H9 (cell line): ENCODE measurements around the gene TPSAB1. TPM values are rescaled to one million over a fixed set of nuclear protein-coding genes. Genes with fewer than 3 reads are reported as not detected.
A peak's percentile ranks its signal among the peaks of the same experiment; 100 is the strongest.

Experiments used
- DNase-seq: peaks from one replicate; pipeline ENCODE4 v3.0.0-alpha.2; 2017
- H2AFZ ChIP-seq: one replicate; pipeline ENCODE4 v1.6.1; 2013; ENCODE audit warnings: mild to moderate bottlenecking, low read length, control low read depth, moderate library complexity
- H2AK5ac ChIP-seq: 2 replicates; pipeline ENCODE4 v1.6.1; 2013; ENCODE audit warnings: low read length, control low read depth, mixed read lengths; ENCODE audit not compliant: insufficient read length
- H2BK120ac ChIP-seq: one replicate; pipeline ENCODE4 v1.6.1; 2013; ENCODE audit warnings: low read depth, mild to moderate bottlenecking, low read length, control low read depth, inconsistent platforms; ENCODE audit not compliant: poor library complexity, severe bottlenecking
- H2BK12ac ChIP-seq: 2 replicates; pipeline ENCODE4 v1.6.1; 2013; ENCODE audit warnings: low read length, control low read depth, mixed read lengths, low read depth; ENCODE audit not compliant: insufficient read length
- H2BK15ac ChIP-seq: 2 replicates; pipeline ENCODE4 v1.6.1; 2013; ENCODE audit warnings: low read depth, low read length, control low read depth
- H2BK20ac ChIP-seq: one replicate; pipeline ENCODE4 v1.6.1; 2013; ENCODE audit warnings: low read depth, mild to moderate bottlenecking, low read length, control low read depth, inconsistent platforms; ENCODE audit not compliant: poor library complexity, severe bottlenecking
- H2BK5ac ChIP-seq: 2 replicates; pipeline ENCODE4 v1.6.1; 2013; ENCODE audit warnings: low read length, control low read depth, mixed read lengths; ENCODE audit not compliant: insufficient read length
- H3K14ac ChIP-seq: 2 replicates; pipeline ENCODE4 v1.6.1; 2013; ENCODE audit warnings: low read length, control low read depth; ENCODE audit not compliant: insufficient read depth
- H3K18ac ChIP-seq: 2 replicates; pipeline ENCODE4 v1.6.1; 2013; ENCODE audit warnings: low read depth, mild to moderate bottlenecking, mixed read lengths, low read length, control low read depth; ENCODE audit not compliant: insufficient read length
- H3K23ac ChIP-seq: 2 replicates; pipeline ENCODE4 v1.6.1; 2013; ENCODE audit warnings: low read length, control low read depth, mixed read lengths, low read depth; ENCODE audit not compliant: insufficient read length
- H3K23me2 ChIP-seq: 2 replicates; pipeline ENCODE4 v1.6.1; 2013; ENCODE audit warnings: low read depth, mild to moderate bottlenecking, mixed read lengths, low read length, control low read depth; ENCODE audit not compliant: insufficient read length, poor library complexity, severe bottlenecking
- H3K27ac ChIP-seq: 2 replicates; pipeline ENCODE4 v1.5.1; 2013; ENCODE audit warnings: low read length, control low read depth, mixed read lengths, low read depth; ENCODE audit not compliant: insufficient read length
- H3K27me3 ChIP-seq: 2 replicates; pipeline ENCODE4 v1.6.1; 2013; ENCODE audit warnings: low read length, control low read depth, inconsistent platforms; ENCODE audit not compliant: insufficient read depth
- H3K4ac ChIP-seq: 2 replicates; pipeline ENCODE4 v1.6.1; 2013; ENCODE audit warnings: low read depth, mild to moderate bottlenecking, control low read depth, inconsistent platforms, low read length, moderate library complexity
- H3K4me1 ChIP-seq: 2 replicates; pipeline ENCODE4 v1.6.1; 2013; ENCODE audit warnings: low read length, control low read depth, inconsistent platforms; ENCODE audit not compliant: insufficient read depth
- H3K4me2 ChIP-seq: 2 replicates; pipeline ENCODE4 v1.6.1; 2013; ENCODE audit warnings: low read length, control low read depth, mixed read lengths; ENCODE audit not compliant: insufficient read length, insufficient read depth
- H3K56ac ChIP-seq: 2 replicates; pipeline ENCODE4 v1.6.1; 2013; ENCODE audit warnings: low read depth, mild to moderate bottlenecking, mixed read lengths, low read length, control low read depth; ENCODE audit not compliant: insufficient read length
- H3K79me1 ChIP-seq: 2 replicates; pipeline ENCODE4 v1.6.1; 2013; ENCODE audit warnings: low read depth, mild to moderate bottlenecking, moderate library complexity, low read length, control low read depth, inconsistent platforms; ENCODE audit not compliant: insufficient read depth, poor library complexity, severe bottlenecking
- H3K79me2 ChIP-seq: 2 replicates; pipeline ENCODE4 v1.6.1; 2013; ENCODE audit warnings: low read length, control low read depth, inconsistent platforms; ENCODE audit not compliant: insufficient read depth
- H3K9ac ChIP-seq: 2 replicates; pipeline ENCODE4 v1.6.1; 2013; ENCODE audit warnings: low read length, control low read depth, mixed read lengths; ENCODE audit not compliant: insufficient read length; ENCODE audit errors: extremely low read depth
- H3K9me3 ChIP-seq: one replicate; pipeline ENCODE4 v1.6.1; 2013; ENCODE audit warnings: low read depth, low read length, inconsistent platforms; ENCODE audit not compliant: control insufficient read depth
- H3T11ph ChIP-seq: one replicate; pipeline ENCODE4 v1.6.1; 2013; ENCODE audit warnings: mild to moderate bottlenecking, low read length, control low read depth, inconsistent platforms
- H4K20me1 ChIP-seq: one replicate; pipeline ENCODE4 v1.6.1; 2013; ENCODE audit not compliant: control insufficient read depth, insufficient read length, insufficient read depth
- H4K5ac ChIP-seq: 2 replicates; pipeline ENCODE4 v1.6.1; 2013; ENCODE audit warnings: low read depth, mild to moderate bottlenecking, mixed read lengths, low read length, control low read depth; ENCODE audit not compliant: insufficient read length
- H4K8ac ChIP-seq: replicated peaks from 2 replicates; pipeline ENCODE4 v1.6.1; 2013; ENCODE audit warnings: low read length, control low read depth, mixed read lengths, low read depth; ENCODE audit not compliant: insufficient read length
- H4K91ac ChIP-seq: 2 replicates; pipeline ENCODE4 v1.6.1; 2013; ENCODE audit warnings: low read depth, mild to moderate bottlenecking, moderate library complexity, mixed read lengths, low read length, control low read depth; ENCODE audit not compliant: insufficient read length
- H3K27ac Mint-ChIP-seq, 3 experiments: 2 replicates in 2 of 3; 3 replicates in 1 of 3; pipeline ENCODE4 v1.8.0; 2020 to 2021; ENCODE audit warnings: mixed read lengths in 3 of 3, mild to moderate bottlenecking in 1 of 3, moderate library complexity in 1 of 3
- H3K27me3 Mint-ChIP-seq: 2 replicates; pipeline ENCODE4 v1.8.0; 2021; ENCODE audit warnings: low read depth, mild to moderate bottlenecking, moderate library complexity, mixed read lengths
- H3K36me3 Mint-ChIP-seq, 3 experiments: 2 replicates in 2 of 3; 3 replicates in 1 of 3; pipeline ENCODE4 v1.8.0; 2020 to 2021; ENCODE audit warnings: low read depth in 3 of 3, mixed read lengths in 3 of 3; ENCODE audit not compliant: insufficient read depth in 1 of 3
- H3K4me1 Mint-ChIP-seq, 2 experiments: 2 replicates each; pipeline ENCODE4 v1.8.0; 2020; ENCODE audit warnings: mixed read lengths in 2 of 2
- H3K4me3 Mint-ChIP-seq, 2 experiments: 2 replicates in 1 of 2; 3 replicates in 1 of 2; pipeline ENCODE4 v1.8.0; 2020 to 2021; ENCODE audit warnings: mild to moderate bottlenecking in 2 of 2, mixed read lengths in 2 of 2, moderate library complexity in 1 of 2
- H3K9me3 Mint-ChIP-seq, 2 experiments: 2 replicates in 1 of 2; 3 replicates in 1 of 2; pipeline ENCODE4 v1.8.0; 2020; ENCODE audit warnings: mild to moderate bottlenecking in 2 of 2, mixed read lengths in 2 of 2, moderate library complexity in 1 of 2
- WGBS: extraction: QIAGEN DNeasy Blood & Tissue Kit; methylation state at CpG from one replicate; pipeline ENCODE4 v1.1.7; 2013; ENCODE audit warnings: missing lambda C conversion rate, low lambda C conversion rate, mixed read lengths; ENCODE audit not compliant: insufficient read length; ENCODE audit errors: extremely low coverage; 5-methylcytosine and 5-hydroxymethylcytosine counted together
- total RNA-seq: library from RNA; stranded (reverse); gene quantifications from 2 replicates; pipeline ENCODE4 v1.2.1, GENCODE V29; 2021
- TF ChIP-seq, protein P1 (sequence below): fragments of 200-600 bp; sonication (generic); conservative IDR thresholded peaks from 3 replicates; pipeline ENCODE4 v1.8.0; 2021; ENCODE audit warnings: antibody characterized with exemption, mild to moderate bottlenecking

Gene TPSAB1
- total RNA-seq, 1 experiment from 2014 or later = not detected

DNA sequence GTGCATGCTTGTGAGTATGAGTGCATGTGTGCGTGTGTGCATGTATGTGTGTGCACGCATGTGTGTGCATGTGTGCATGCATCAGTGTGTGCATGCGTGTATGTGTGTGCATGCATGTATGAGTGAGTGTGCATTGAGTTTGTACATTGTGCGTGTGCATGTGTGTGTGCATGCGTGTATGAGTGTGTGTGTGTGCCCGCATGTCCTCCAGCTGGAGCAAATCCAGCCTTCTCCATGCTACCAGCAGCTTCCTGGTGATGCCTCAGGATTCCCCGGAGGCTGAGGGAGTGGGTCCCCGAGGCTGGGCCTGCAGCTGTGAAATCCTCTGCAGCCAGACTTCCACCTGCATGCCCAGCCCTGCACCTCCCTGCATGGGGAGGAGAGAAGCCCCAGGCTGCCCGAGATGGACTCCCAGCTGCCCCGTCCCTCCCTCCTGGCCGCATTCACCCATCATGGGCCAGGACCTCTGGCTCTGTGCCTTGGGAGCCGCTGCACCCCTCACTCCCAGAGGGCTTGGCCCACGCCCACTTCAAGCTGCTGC is 24.7 kb downstream of the TPSAB1 start:
- Mint-ChIP-seq H3K4me3 (no peak overlapping the region), H3K27ac (peak overlapping the region in 1 of 3 experiments; percentile 51; a peak in 1 of 7 replicates), H3K4me1 (peaks cover 3 to 9% of the 10 kb centered on the region in 2 experiments), H3K9me3 (peaks cover 11 to 19% of the 10 kb centered on the region in 2 experiments), H3K27me3 (peaks cover 35% of the 10 kb centered on the region), H3K36me3 (peaks cover 0 to 4% (median 2%) of the 10 kb centered on the region in 3 experiments; a peak in 3 of 7 replicates)
- Histone ChIP-seq H3K4me1 (no peaks in the 10 kb centered on the region; the same call in 1 of the 2 replicates), H2AFZ (no peak overlapping the region), H2AK5ac (no peak overlapping the region), H3K27ac (no peak overlapping the region), H4K5ac (no peak overlapping the region), H3T11ph (no peak overlapping the region), H3K9me3 (no peaks in the 10 kb centered on the region), H3K23ac (no peak overlapping the region), H3K79me2 (no peaks in the 10 kb centered on the region), H3K18ac (no peak overlapping the region), H3K56ac (no peak overlapping the region), H4K20me1 (no peaks in the 10 kb centered on the region), H3K4ac (no peak overlapping the region), H4K91ac (no peak overlapping the region), H3K27me3 (no peaks in the 10 kb centered on the region), H3K4me2 (no peak overlapping the region), H2BK12ac (no peak overlapping the region), H3K23me2 (no peaks in the 10 kb centered on the region), H3K9ac (no peak overlapping the region), H3K79me1 (no peaks in the 10 kb centered on the region), H2BK5ac (no peak overlapping the region), H2BK20ac (no peak overlapping the region), H2BK120ac (no peak overlapping the region), H2BK15ac (no peak overlapping the region), H4K8ac (no peak overlapping the region), H3K14ac (no peak overlapping the region)
- DNase-seq = no peak
- no CpG with 5 or more reads among the region's 13 CpGs for WGBS
- TF ChIP-seq, protein P1, sequence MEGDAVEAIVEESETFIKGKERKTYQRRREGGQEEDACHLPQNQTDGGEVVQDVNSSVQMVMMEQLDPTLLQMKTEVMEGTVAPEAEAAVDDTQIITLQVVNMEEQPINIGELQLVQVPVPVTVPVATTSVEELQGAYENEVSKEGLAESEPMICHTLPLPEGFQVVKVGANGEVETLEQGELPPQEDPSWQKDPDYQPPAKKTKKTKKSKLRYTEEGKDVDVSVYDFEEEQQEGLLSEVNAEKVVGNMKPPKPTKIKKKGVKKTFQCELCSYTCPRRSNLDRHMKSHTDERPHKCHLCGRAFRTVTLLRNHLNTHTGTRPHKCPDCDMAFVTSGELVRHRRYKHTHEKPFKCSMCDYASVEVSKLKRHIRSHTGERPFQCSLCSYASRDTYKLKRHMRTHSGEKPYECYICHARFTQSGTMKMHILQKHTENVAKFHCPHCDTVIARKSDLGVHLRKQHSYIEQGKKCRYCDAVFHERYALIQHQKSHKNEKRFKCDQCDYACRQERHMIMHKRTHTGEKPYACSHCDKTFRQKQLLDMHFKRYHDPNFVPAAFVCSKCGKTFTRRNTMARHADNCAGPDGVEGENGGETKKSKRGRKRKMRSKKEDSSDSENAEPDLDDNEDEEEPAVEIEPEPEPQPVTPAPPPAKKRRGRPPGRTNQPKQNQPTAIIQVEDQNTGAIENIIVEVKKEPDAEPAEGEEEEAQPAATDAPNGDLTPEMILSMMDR = no peak
